Measurements from ENCODE around the gene LENG8. TPM values are rescaled to one million over a fixed set of nuclear protein-coding genes. Genes with fewer than 3 reads are reported as not detected.

The LENG8 gene
- total and polyA plus RNA-seq, 2 of the 8 experiments (the other 6 are each of a cell fraction or from before 2014, with no cell fraction given) = 62.2 to 108 TPM

- no peak overlapping the region for H3K14ac ChIP-seq (ENCODE audit: insufficient read length)
- CTCF ChIA-PET (ENCODE audit: partially characterized antibody) = interaction anchor here (0.9 to 7.2 kb wide), 6 partner anchors 9 to 72 kb away, joined by 3 to 42 read pairs (median 29); partner anchors contain the start of gene TTYH1
- peaks cover 0 to 3% (median 1%) of the 10 kb centered on the region in 4 experiments; a peak in 2 of 7 replicates for H3K27me3 ChIP-seq (replicated peaks in 1 of 4; ENCODE audit: control insufficient read depth in 3 of 4, extremely low read depth in 1 of 4, insufficient read depth in 3 of 4, low read length in 3 of 4)
- H4K91ac ChIP-seq (replicated peaks; ENCODE audit: insufficient read length, low read length) = no peak overlapping the region
- no peak overlapping the region for H3K9ac ChIP-seq (replicated peaks in 1 of 4; ENCODE audit: extremely low read depth in 1 of 4, low read depth in 3 of 4, low read length in 3 of 4)
- peaks cover 2% of the 10 kb centered on the region for H3K23me2 ChIP-seq (ENCODE audit: low read depth, low read length)
- H3K4me3 ChIP-seq (ENCODE audit: extremely low read depth in 1 of 4, insufficient read depth in 2 of 4, low read depth in 3 of 4, low read length in 4 of 4) = no peak overlapping the region
- no peak overlapping the region for H3K4ac ChIP-seq (replicated peaks; ENCODE audit: insufficient read length, low read depth, low read length)
- no peak overlapping the region for H2BK15ac ChIP-seq (ENCODE audit: low read length)
- H2BK12ac ChIP-seq (ENCODE audit: low read depth, low read length) = no peak overlapping the region
- no peak overlapping the region for H2BK20ac ChIP-seq (ENCODE audit: low read length)
- H2BK120ac ChIP-seq (replicated peaks; ENCODE audit: low read depth, low read length) = no peak overlapping the region
- FAIRE-seq = no peak
- no peaks in the 10 kb centered on the region for H3K9me3 ChIP-seq (ENCODE audit: insufficient read depth in 2 of 2, low read depth in 1 of 2, low read length in 1 of 2)
- H2AFZ ChIP-seq (ENCODE audit: low read length) = no peak overlapping the region
- no peak overlapping the region for H4K5ac ChIP-seq (ENCODE audit: insufficient read length, low read depth, low read length)
- no peaks in the 10 kb centered on the region for H3K79me2 ChIP-seq (ENCODE audit: control insufficient read depth in 1 of 2, insufficient read depth in 2 of 2, low read length in 2 of 2)
- H2BK5ac ChIP-seq (ENCODE audit: low read depth, low read length) = no peak overlapping the region
- DNase-seq (ENCODE audit: low read depth in 1 of 2, low spot score in 2 of 2) = no peak
- H2AK5ac ChIP-seq (ENCODE audit: low read depth, low read length) = no peak overlapping the region
- peaks cover 7 to 13% of the 10 kb centered on the region in 2 experiments for H4K20me1 ChIP-seq (replicated peaks in 1 of 2; ENCODE audit: control insufficient read depth in 1 of 2, insufficient read depth in 2 of 2, low read length in 2 of 2)
- no peak overlapping the region for H3K27ac ChIP-seq (ENCODE audit: low read depth, low read length)
- POLR2A ChIA-PET (ENCODE audit: partially characterized antibody) = interaction anchor here (1.0 to 13.5 kb wide), 8 partner anchors 9 to 44 kb away, joined by 3 to 133 read pairs (median 5); partner anchors contain the start of genes CDC42EP5, LENG8 and TTYH1
- H3K79me1 ChIP-seq (ENCODE audit: low read depth, low read length) = no peaks in the 10 kb centered on the region
- no peak overlapping the region for H3K23ac ChIP-seq (ENCODE audit: insufficient read length)
- WGBS, 2 experiments (ENCODE audit: extremely low coverage in 1 of 2, insufficient coverage in 1 of 2, insufficient read length in 1 of 2, insufficient replicate concordance in 2 of 2, low coverage in 1 of 2, low lambda C conversion rate in 2 of 2, missing lambda C conversion rate in 1 of 2) = 90% methylated on average over 7 of the region's 8 CpGs; no CpG with 5 or more reads in 1 of the 2 experiments
- H3K4me1 ChIP-seq (replicated peaks in 1 of 4; ENCODE audit: control insufficient read depth in 3 of 4, insufficient read depth in 4 of 4, low read length in 3 of 4) = peaks cover 0 to 18% (median 4%) of the 10 kb centered on the region in 4 experiments; a peak in 5 of 7 replicates
- peaks cover 2 to 16% (median 3%) of the 10 kb centered on the region in 4 experiments; a peak in 6 of 8 replicates for H3K36me3 ChIP-seq (ENCODE audit: control insufficient read depth in 2 of 4, insufficient read depth in 4 of 4, low read length in 3 of 4)
- H4K8ac ChIP-seq (ENCODE audit: extremely low read depth, insufficient read depth, low read length) = no peak overlapping the region; the same call in 1 of the 2 replicates
- no peak overlapping the region for H3K56ac ChIP-seq (replicated peaks; ENCODE audit: insufficient read length, low read depth, low read length)
- H3K18ac ChIP-seq (ENCODE audit: extremely low read depth, low read length) = no peak overlapping the region
- no peak overlapping the region for H3K4me2 ChIP-seq (ENCODE audit: insufficient read depth in 1 of 2, low read depth in 2 of 2, low read length in 2 of 2)
- no peak for TF ChIP-seq SP2 (IDR thresholded peaks at IDR 0.05; ENCODE audit: low read length)
- TF ChIP-seq SRF (IDR thresholded peaks at IDR 0.05; ENCODE audit: low read depth, low read length) = no peak
- TF ChIP-seq TAF7 (optimal IDR thresholded peaks at IDR 0.05; ENCODE audit: borderline replicate concordance, low read depth, low read length) = no peak
- TF ChIP-seq SUZ12 (IDR thresholded peaks at IDR 0.05; ENCODE audit: low read length) = no peak
- no peak for TF ChIP-seq ATF2 (IDR thresholded peaks at IDR 0.05; ENCODE audit: low read length)
- no peak for TF ChIP-seq PHF8 (conservative IDR thresholded peaks at IDR 0.05; ENCODE audit: low read depth, low read length)
- no peak for TF ChIP-seq SIX5 (IDR thresholded peaks at IDR 0.05; ENCODE audit: low read depth, low read length)
- no peak for TF ChIP-seq RAD21 (IDR thresholded peaks at IDR 0.05 in 1 of 2, conservative IDR thresholded peaks at IDR 0.05 in 1 of 2; ENCODE audit: low read depth in 2 of 2, low read length in 2 of 2)
- no peak for TF ChIP-seq RXRA (IDR thresholded peaks at IDR 0.05; ENCODE audit: insufficient read depth, low read depth, low read length)
- no peak for TF ChIP-seq NRF1 (IDR thresholded peaks at IDR 0.05; ENCODE audit: low read depth, low read length)
- TF ChIP-seq CEBPB (IDR thresholded peaks at IDR 0.05; ENCODE audit: low read depth, low read length) = no peak
- TF ChIP-seq KDM4A (IDR thresholded peaks at IDR 0.05; ENCODE audit: low read depth, low read length, severe bottlenecking) = no peak
Observed at GRCh38 chr19:54429176-54429495, 19.9 kb upstream of the LENG8 start.

Measured in H1 (cell line).